Skeletal muscle tissue (tissue), 4 donors: ENCODE measurements around the gene CELF4. TPM values are rescaled to one million over a fixed set of nuclear protein-coding genes. Genes with fewer than 3 reads are reported as not detected.

Source experiments
- H3K27ac ChIP-seq: one replicate; pipeline ENCODE4 v1.7.0; 2013; ENCODE audit warnings: mild to moderate bottlenecking, low read depth, low read length, inconsistent platforms
- H3K27me3 ChIP-seq, 3 donors: one replicate each; pipeline ENCODE4 v1.7.0; 2013; ENCODE audit warnings: low read length in 3 of 3; ENCODE audit not compliant: control insufficient read depth in 3 of 3, insufficient read depth in 3 of 3
- H3K36me3 ChIP-seq, 3 donors: one replicate each; pipeline ENCODE4 v1.7.0; 2013; ENCODE audit warnings: low read length in 3 of 3; ENCODE audit not compliant: control insufficient read depth in 3 of 3, insufficient read depth in 3 of 3
- H3K4me1 ChIP-seq, 3 donors: one replicate each; pipeline ENCODE4 v1.7.0; 2013; ENCODE audit warnings: low read length in 3 of 3, mild to moderate bottlenecking in 3 of 3; ENCODE audit not compliant: control insufficient read depth in 3 of 3, insufficient read depth in 3 of 3
- H3K4me3 ChIP-seq, 3 donors: one replicate each; pipeline ENCODE4 v1.7.0; 2013; ENCODE audit warnings: low read length in 3 of 3
- H3K9ac ChIP-seq, 3 donors: one replicate each; pipeline ENCODE4 v1.7.0; 2013; ENCODE audit warnings: low read length in 3 of 3, mild to moderate bottlenecking in 3 of 3, moderate library complexity in 2 of 3, low read depth in 1 of 3
- H3K9me3 ChIP-seq, 3 donors: one replicate each; pipeline ENCODE4 v1.7.0; 2013; ENCODE audit warnings: low read length in 3 of 3; ENCODE audit not compliant: control insufficient read depth in 3 of 3
- total RNA-seq: library from RNA; depleted of rRNA; stranded (reverse); fragments of >200 nt; gene quantifications from one replicate; pipeline ENCODE4 v1.2.3, GENCODE V29; 2014
- donor health status: Osteomylitis.

CELF4 gene
- total RNA-seq, 1 donor from 2014 or later: not detected

DNA sequence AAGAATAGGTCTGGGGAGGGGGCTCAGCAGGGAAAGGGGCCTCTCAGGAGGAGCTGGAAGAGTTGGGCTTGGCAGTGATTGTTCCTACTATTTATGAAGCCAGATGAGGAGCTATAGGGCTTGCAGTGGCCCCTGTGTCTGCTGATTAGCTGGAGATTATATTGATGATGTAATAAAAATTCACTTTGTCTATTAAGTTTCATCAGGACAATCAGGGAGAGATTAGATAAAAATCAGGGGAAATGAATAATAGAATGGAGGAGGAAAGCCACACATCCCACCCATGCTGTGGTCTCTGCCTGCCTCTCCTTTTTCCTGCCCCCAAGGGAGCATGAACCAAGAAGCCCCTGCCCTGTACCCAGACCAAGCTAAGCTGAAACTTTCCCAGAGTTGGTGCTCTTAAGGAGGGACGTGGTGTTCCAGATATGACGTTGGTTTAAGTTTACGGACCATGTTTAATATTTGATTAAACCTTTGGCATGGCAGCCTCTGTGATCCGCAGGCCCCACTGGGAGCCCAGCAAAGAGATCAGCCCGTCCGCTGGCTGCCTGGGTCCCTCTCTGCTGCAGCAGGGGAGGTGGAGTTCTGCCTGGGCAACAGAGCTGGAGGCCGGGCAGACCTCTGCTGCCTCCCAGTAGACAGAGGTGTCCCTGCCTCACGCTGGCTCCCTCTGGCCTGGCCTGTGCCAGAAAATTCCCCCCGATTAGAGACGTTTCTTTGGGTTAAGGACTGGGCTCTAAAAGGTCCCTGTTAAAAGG lies 15.3 kb downstream of the CELF4 start:
- H3K4me1 ChIP-seq: no peaks in the 10 kb centered on the region
- H3K9me3 ChIP-seq: no peaks in the 10 kb centered on the region
- peaks cover 16 to 48% (median 44%) of the 10 kb centered on the region in 3 donors for H3K27me3 ChIP-seq
- no peak overlapping the region for H3K9ac ChIP-seq
- no peak overlapping the region for H3K27ac ChIP-seq
- H3K4me3 ChIP-seq: no peak overlapping the region
- no peaks in the 10 kb centered on the region for H3K36me3 ChIP-seq

DNA sequence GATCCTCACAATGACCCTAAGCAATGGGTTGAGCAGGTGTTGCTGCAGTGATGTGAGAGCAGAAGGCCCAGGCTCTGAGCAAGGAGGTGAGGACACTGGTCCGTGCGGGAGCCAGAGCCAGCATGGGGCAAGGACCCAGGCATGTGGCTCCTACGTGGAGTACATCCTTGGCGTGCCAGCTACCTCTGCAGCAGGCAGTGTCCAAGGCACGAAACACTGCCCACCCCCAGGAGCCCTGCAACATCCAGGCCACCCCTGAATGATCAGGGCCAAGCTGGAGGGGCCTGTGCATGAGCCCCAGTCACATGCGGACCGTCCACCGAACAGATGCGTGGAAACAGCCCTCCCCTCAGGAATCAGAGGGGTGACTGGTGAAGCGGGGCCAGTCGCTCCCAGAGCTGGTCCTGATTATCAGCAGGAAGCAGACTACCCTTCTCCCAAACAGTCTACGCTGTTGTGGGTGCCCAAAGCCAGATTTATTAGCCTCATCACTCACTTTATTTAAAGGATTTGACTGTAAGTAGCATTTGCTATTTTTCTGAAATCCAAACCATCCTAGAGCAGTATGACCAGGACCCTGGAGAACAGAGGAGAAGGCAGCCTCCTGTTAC lies 16.8 kb downstream of the CELF4 start:
- H3K27me3 ChIP-seq: peaks cover 11 to 38% (median 36%) of the 10 kb centered on the region in 3 donors
- H3K9ac ChIP-seq: no peak overlapping the region
- H3K9me3 ChIP-seq: no peaks in the 10 kb centered on the region
- H3K36me3 ChIP-seq: no peaks in the 10 kb centered on the region
- no peaks in the 10 kb centered on the region for H3K4me1 ChIP-seq
- H3K4me3 ChIP-seq: no peak overlapping the region
- no peak overlapping the region for H3K27ac ChIP-seq

DNA sequence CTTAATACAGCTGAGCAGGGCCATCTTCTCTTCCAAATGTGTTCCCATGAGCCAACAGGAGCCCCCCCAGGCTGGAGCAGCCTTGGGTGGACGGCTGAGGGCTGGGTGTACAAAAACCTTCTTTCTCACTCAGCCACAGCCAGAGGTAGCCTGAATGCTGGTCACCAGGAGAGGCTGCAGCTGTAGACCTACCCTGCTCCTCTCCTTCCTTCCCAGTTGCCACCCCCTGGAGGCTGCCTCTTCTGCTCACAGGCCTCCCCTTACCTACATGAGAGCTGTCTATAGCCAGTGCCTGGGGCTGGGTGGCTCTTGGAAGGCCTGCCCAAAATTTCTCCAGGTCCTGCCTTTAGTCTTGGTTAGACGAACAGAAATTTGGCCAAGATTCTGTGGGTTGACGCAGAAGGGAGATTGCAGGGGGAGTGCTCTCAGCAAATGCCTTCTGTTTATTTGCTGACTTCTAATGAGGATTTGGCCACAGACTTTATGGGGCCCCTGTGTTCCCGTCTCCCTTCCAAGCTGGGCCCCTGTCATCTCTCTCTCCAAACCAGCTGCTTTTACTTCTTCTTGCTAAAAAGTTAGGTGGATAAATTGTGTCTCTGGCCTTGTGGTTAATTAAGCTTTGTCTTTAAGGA lies 18.3 kb downstream of the CELF4 start:
- no peaks in the 10 kb centered on the region for H3K4me1 ChIP-seq
- H3K27me3 ChIP-seq: peaks cover 12 to 43% (median 33%) of the 10 kb centered on the region in 3 donors
- H3K36me3 ChIP-seq: no peaks in the 10 kb centered on the region
- no peak overlapping the region for H3K9ac ChIP-seq
- H3K4me3 ChIP-seq: no peak overlapping the region
- no peak overlapping the region for H3K27ac ChIP-seq
- H3K9me3 ChIP-seq: no peaks in the 10 kb centered on the region

DNA sequence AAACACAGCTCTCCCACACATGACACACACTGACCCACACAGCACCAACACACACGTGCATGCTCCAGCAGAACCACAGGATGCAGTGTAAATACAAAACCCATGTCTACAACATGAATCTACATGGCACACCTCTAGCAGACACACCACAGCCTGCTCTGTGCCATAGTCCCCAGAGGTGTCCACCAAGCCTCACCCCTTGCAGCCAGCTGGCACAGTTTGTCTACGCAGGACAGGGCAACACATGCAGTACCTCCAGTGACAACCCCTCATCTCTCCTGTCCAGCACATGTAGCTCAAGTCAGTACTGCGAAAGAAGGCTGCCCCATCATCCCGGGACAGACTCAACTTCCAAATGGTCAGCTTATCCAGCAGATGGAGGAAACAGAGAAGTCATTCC lies 18.9 kb downstream of the CELF4 start:
- no peak overlapping the region for H3K27ac ChIP-seq
- no peak overlapping the region for H3K4me3 ChIP-seq
- H3K9ac ChIP-seq: no peak overlapping the region
- no peaks in the 10 kb centered on the region for H3K36me3 ChIP-seq
- H3K4me1 ChIP-seq: no peaks in the 10 kb centered on the region
- H3K27me3 ChIP-seq: peaks cover 13 to 40% (median 28%) of the 10 kb centered on the region in 3 donors
- H3K9me3 ChIP-seq: no peaks in the 10 kb centered on the region

DNA sequence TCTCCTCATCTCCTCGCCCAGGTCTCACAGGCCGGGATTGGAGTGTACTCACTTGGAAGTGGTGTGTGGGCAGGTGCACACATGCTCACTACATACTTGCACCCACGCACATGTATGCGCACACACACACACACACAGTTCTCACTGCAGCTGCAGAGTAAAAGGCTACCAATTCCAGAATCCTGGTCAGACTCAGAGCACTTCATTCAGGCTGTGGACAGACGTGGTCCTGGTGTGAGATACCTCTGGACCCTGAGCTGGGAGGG lies 19.4 kb downstream of the CELF4 start:
- H3K27me3 ChIP-seq: peaks cover 15 to 37% (median 26%) of the 10 kb centered on the region in 3 donors
- no peaks in the 10 kb centered on the region for H3K36me3 ChIP-seq
- H3K27ac ChIP-seq: no peak overlapping the region
- no peak overlapping the region for H3K9ac ChIP-seq
- H3K4me3 ChIP-seq: no peak overlapping the region
- no peaks in the 10 kb centered on the region for H3K4me1 ChIP-seq
- no peaks in the 10 kb centered on the region for H3K9me3 ChIP-seq

DNA sequence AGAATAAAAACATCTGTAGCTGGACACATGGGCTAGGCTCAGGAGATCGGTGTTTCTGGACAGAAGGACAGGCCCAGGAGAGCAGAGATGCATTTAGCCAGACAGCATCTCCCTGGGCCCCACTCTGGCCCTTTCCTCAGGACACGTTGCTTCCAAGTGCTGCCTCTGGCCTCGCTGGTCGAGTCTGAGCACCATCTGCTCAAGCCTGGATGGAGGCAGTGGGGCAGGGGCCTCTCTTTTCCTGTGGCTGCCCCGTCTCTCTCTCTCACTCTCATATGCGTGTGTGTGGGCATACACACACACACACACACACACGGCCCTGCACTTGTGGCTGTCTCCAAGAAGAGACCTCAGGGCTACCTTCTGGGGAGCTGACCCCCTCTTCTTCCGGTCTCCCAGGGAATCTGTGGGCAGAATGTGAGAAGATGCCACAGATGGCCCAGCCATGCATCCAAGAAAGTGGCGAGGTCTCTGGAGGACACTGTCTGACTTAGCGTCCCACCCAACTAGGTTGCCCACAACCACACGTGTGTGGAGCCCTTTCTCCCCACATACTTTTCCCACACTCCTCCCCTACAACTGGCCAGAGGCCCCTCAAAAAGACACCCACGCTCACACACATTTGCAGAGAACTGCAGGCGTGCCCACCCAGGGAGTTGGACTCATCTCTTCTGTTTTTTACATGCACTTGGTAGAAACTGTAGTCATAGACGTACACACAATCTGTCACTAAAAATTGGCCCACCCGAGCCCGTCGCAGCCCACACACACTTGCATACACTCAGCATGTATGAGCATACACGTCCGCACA lies 19.9 kb downstream of the CELF4 start:
- H3K4me1 ChIP-seq: no peaks in the 10 kb centered on the region
- no peaks in the 10 kb centered on the region for H3K9me3 ChIP-seq
- peaks cover 17 to 35% (median 26%) of the 10 kb centered on the region in 3 donors for H3K27me3 ChIP-seq
- no peak overlapping the region for H3K9ac ChIP-seq
- no peak overlapping the region for H3K4me3 ChIP-seq
- H3K36me3 ChIP-seq: no peaks in the 10 kb centered on the region
- no peak overlapping the region for H3K27ac ChIP-seq

DNA sequence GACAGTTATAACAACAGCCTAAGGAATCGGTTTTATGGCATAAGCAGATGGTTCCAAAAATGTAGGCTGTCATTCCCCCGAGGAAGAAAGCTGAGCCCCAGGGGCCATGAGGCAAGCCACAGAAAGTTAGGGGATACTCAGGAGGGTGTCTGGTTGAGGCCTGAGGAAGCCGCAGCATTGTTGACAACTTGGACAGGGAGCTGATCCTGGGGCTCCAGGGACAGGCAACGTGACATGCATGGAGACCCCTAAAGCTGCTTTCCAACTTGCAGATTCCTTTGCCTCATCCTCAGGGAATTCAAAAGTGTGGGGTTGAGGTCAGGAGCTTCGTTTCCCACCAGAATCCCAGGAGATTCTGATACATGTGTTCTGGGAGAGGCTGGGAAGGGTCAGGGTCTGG lies 20.9 kb downstream of the CELF4 start:
- Histone ChIP-seq H3K27me3 (peaks cover 20 to 35% (median 30%) of the 10 kb centered on the region in 3 donors), H3K9ac (no peak overlapping the region), H3K4me1 (no peaks in the 10 kb centered on the region), H3K36me3 (no peaks in the 10 kb centered on the region), H3K4me3 (no peak overlapping the region), H3K27ac (no peak overlapping the region), H3K9me3 (no peaks in the 10 kb centered on the region)

DNA sequence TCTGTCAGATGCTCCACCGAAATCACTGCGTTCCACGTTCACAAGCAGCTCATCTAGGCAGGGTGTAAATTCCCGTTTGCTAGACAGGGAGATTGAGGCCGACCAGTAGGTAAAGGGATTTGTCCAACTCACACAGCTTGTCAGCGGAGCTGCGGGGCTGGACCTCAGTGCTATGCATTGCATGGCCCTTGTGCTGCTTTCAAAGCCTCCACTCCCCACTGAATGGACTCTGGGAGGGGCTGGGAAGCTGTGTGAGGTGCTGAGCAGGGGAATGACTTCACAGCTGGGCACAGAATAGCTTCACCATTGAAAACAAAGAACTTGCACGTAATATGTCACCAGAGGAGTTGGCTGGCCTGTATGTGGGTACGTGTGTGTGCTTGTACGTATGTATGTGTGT lies 21.4 kb downstream of the CELF4 start:
- H3K9me3 ChIP-seq: no peaks in the 10 kb centered on the region

DNA sequence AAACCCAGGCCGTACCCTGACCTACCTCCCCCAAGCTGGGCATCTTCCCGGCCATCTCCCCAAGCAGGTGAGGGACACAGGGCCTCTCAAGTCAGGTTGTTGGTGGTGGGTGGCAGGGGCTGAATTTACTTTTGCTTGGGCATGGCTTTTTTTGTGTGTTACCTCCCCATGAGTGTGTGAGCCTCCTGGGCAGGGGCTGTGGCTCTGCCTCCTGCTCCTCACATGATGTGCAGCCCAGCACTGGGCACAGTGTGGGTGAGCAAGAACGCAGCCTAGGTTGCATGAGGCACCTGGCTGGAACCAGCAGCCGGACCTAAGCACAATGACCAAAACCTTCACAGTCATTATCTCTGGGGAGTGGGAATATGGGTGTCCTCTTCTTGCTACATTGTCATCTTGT lies 22.3 kb downstream of the CELF4 start:
- Histone ChIP-seq H3K36me3 (no peaks in the 10 kb centered on the region), H3K4me3 (no peak overlapping the region), H3K27ac (no peak overlapping the region), H3K4me1 (no peaks in the 10 kb centered on the region), H3K27me3 (peaks cover 26 to 37% (median 35%) of the 10 kb centered on the region in 3 donors), H3K9ac (no peak overlapping the region), H3K9me3 (no peaks in the 10 kb centered on the region)

More for the DNA sequence above, 21.4 kb downstream of the CELF4 start:
- no peaks in the 10 kb centered on the region for H3K4me1 ChIP-seq
- H3K4me3 ChIP-seq: no peak overlapping the region
- H3K27ac ChIP-seq: no peak overlapping the region
- peaks cover 21 to 38% (median 34%) of the 10 kb centered on the region in 3 donors for H3K27me3 ChIP-seq
- H3K36me3 ChIP-seq: no peaks in the 10 kb centered on the region
- no peak overlapping the region for H3K9ac ChIP-seq
